Hepatocyte (in vitro differentiated cells): ENCODE results near the gene FAXC. TPM values are rescaled to one million over a fixed set of nuclear protein-coding genes. Genes with fewer than 3 reads are reported as not detected.

Experiments used
- DNase-seq: peaks from one replicate; pipeline ENCODE4 v3.0.0-alpha.2; 2016; ENCODE audit warnings: low spot score
- H2AFZ ChIP-seq: fragments of 200-600 bp; sonication (generic); 2 replicates; pipeline ENCODE4 v1.6.0; 2016; ENCODE audit warnings: antibody characterized with exemption, mild to moderate bottlenecking
- H3K27ac ChIP-seq: fragments of 200-600 bp; sonication (generic); 2 replicates; pipeline ENCODE4 v1.5.1; 2016; ENCODE audit warnings: mild to moderate bottlenecking
- H3K27me3 ChIP-seq: fragments of 200-600 bp; sonication (generic); 2 replicates; pipeline ENCODE4 v1.6.1; 2016
- H3K36me3 ChIP-seq: fragments of 200-600 bp; sonication (generic); replicated peaks from 2 replicates; pipeline ENCODE4 v1.5.1; 2016; ENCODE audit warnings: low read depth; ENCODE audit not compliant: insufficient read depth
- H3K4me1 ChIP-seq: fragments of 200-600 bp; sonication (generic); 2 replicates; pipeline ENCODE4 v1.5.1; 2016; ENCODE audit warnings: mild to moderate bottlenecking, moderate library complexity; ENCODE audit not compliant: insufficient read depth
- H3K4me2 ChIP-seq: fragments of 200-600 bp; sonication (generic); 2 replicates; pipeline ENCODE4 v1.6.0; 2016
- H3K4me3 ChIP-seq: fragments of 200-600 bp; sonication (generic); 2 replicates; pipeline ENCODE4 v1.5.1; 2016; ENCODE audit warnings: mild to moderate bottlenecking
- H3K79me2 ChIP-seq: fragments of 200-600 bp; sonication (generic); 2 replicates; pipeline ENCODE4 v1.6.0; 2017; ENCODE audit warnings: mild to moderate bottlenecking
- H3K9me2 ChIP-seq: fragments of 200-600 bp; sonication (generic); replicated peaks from 2 replicates; pipeline ENCODE4 v1.6.0; 2017; ENCODE audit warnings: mild to moderate bottlenecking; ENCODE audit not compliant: insufficient read depth
- H3K9me3 ChIP-seq: fragments of 200-600 bp; sonication (generic); 2 replicates; pipeline ENCODE4 v1.5.1; 2016; ENCODE audit warnings: low read depth, mild to moderate bottlenecking
- H4K20me1 ChIP-seq: fragments of 200-600 bp; sonication (generic); 2 replicates; pipeline ENCODE4 v1.6.0; 2016; ENCODE audit warnings: mild to moderate bottlenecking; ENCODE audit not compliant: insufficient read depth, poor library complexity, severe bottlenecking
- CTCF ChIP-seq: fragments of 200-600 bp; sonication (generic); IDR thresholded peaks from 2 replicates; pipeline ENCODE4 v1.5.1; 2016; ENCODE audit warnings: antibody characterized with exemption, mild to moderate bottlenecking; ENCODE audit not compliant: poor library complexity
- EZH2 ChIP-seq: fragments of 200-600 bp; sonication (generic); IDR thresholded peaks from 2 replicates; pipeline ENCODE4 v1.6.1; 2016; ENCODE audit warnings: antibody characterized with exemption, mild to moderate bottlenecking, borderline replicate concordance
- EZH2phosphoT487 ChIP-seq: fragments of 200-600 bp; sonication (generic); IDR thresholded peaks from one replicate; pipeline ENCODE4 v1.6.1; 2018; ENCODE audit warnings: antibody characterized with exemption, mild to moderate bottlenecking, low read depth, moderate library complexity; ENCODE audit not compliant: unreplicated experiment, severe bottlenecking
- WGBS: methylation state at CpG from one replicate; pipeline ENCODE4 v1.1.6; 2016; ENCODE audit warnings: low lambda C conversion rate; ENCODE audit errors: missing lambda C conversion rate; 5-methylcytosine and 5-hydroxymethylcytosine counted together
- polyA plus RNA-seq: library from polyadenylated mRNA; unstranded; fragments of >200 nt; fragmentation: Nextera tagmentation; extraction: Ambion mirVana; gene quantifications from 2 replicates; pipeline ENCODE4 v1.2.1, GENCODE V29; 2016
- total RNA-seq: library from RNA; depleted of rRNA; stranded (reverse); fragments of >200 nt; gene quantifications from 2 replicates; pipeline ENCODE4 v1.2.3, GENCODE V29; 2014

FAXC gene
- total and polyA plus RNA-seq, 2 experiments from 2014 or later = 8.3 to 8.9 TPM

DNA sequence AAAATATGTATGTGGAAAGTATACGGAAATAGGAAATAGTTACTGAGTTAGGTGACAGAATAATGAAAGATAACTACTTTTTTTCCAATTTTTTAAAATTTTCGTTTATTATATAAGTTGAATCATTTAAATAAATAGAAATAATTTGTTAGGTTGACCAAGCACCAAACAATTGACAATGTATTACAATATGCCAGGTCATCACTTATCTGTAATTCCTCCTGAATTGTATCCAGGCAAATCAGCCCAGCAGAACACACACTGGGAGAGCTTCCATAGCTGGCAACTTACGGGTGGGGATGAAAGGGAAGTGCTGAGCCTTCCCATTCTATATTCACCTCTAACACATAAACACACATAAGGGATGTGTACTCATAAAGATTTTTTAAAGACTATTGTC, 40.7 kb downstream of the FAXC start:
- WGBS = 81% methylated on average over 3 of the region's 3 CpGs
- H4K20me1 ChIP-seq = no peaks in the 10 kb centered on the region
- H3K4me1 ChIP-seq = no peaks in the 10 kb centered on the region
- H2AFZ ChIP-seq = no peak overlapping the region
- H3K4me2 ChIP-seq = no peak overlapping the region
- no peaks in the 10 kb centered on the region for H3K27me3 ChIP-seq
- H3K9me3 ChIP-seq = no peaks in the 10 kb centered on the region
- H3K27ac ChIP-seq = no peak overlapping the region
- H3K79me2 ChIP-seq = no peaks in the 10 kb centered on the region
- no peaks in the 10 kb centered on the region for H3K36me3 ChIP-seq
- no peak for DNase-seq
- no peaks in the 10 kb centered on the region for H3K9me2 ChIP-seq
- TF ChIP-seq EZH2 (no peak), EZH2phosphoT487 (no peak), CTCF (no peak)
- no peak overlapping the region for H3K4me3 ChIP-seq

DNA sequence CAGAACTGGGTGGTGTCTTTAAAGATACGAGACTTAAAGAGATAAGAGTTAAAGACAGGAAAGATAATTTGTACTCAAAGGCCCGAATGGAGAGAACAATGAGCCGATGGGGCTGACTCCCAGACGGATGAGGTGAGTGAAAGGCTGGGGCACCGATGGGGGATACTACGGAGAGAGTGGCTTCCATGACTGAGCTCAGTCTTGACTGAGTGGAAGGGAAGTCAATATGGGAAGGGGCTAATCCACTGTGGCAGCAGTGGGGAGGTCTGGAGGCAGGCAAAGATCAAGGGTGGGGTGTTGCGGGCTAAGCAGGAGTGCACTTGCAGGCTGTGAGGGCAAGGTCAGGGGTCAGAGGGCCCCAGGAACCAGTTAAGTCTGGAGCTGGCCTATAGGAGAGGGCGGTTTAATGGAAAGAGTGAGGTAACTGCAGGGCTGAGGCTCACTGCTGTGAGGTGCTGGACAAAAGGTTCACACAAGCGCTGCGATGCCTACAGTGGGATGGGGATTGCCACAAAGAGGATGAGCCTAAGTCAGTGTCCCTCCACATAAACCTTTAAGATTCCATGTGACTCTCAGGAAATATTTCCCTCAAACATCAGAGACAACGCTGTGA, 42.1 kb downstream of the FAXC start:
- H3K27ac ChIP-seq = no peak overlapping the region
- DNase-seq = no peak
- H3K36me3 ChIP-seq = no peaks in the 10 kb centered on the region
- no peaks in the 10 kb centered on the region for H4K20me1 ChIP-seq
- H2AFZ ChIP-seq = no peak overlapping the region
- no peak overlapping the region for H3K4me2 ChIP-seq
- WGBS = 69% methylated on average over 11 of the region's 11 CpGs
- no peaks in the 10 kb centered on the region for H3K9me3 ChIP-seq
- no peak overlapping the region for H3K4me3 ChIP-seq
- no peaks in the 10 kb centered on the region for H3K9me2 ChIP-seq
- H3K4me1 ChIP-seq = no peaks in the 10 kb centered on the region
- TF ChIP-seq EZH2 (no peak), CTCF (no peak), EZH2phosphoT487 (no peak)
- no peaks in the 10 kb centered on the region for H3K27me3 ChIP-seq
- H3K79me2 ChIP-seq = no peaks in the 10 kb centered on the region

DNA sequence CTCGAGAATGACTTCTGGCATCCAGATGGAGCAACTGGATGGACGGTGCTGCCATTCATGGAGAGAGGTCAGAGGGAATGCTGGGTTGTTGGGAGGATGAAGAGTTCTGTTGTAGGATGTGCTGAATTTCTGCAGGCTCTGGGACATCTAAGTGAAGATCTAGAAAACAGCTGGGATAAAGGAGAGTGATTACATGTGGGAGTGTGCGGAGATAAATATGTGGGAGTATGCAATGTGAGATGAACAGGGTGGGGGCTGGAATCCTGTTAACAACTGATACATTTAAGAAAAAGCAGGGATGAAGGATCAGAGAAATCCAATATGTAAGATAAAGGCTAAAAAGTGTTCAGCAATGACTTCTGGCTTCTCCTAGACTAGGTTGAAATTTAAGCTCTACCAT, 43.1 kb downstream of the FAXC start:
- no peaks in the 10 kb centered on the region for H3K79me2 ChIP-seq
- H3K9me3 ChIP-seq = no peaks in the 10 kb centered on the region
- no peaks in the 10 kb centered on the region for H4K20me1 ChIP-seq
- H3K4me1 ChIP-seq = no peaks in the 10 kb centered on the region
- H2AFZ ChIP-seq = no peak overlapping the region
- no peak for DNase-seq
- no peaks in the 10 kb centered on the region for H3K27me3 ChIP-seq
- no peaks in the 10 kb centered on the region for H3K9me2 ChIP-seq
- no peaks in the 10 kb centered on the region for H3K36me3 ChIP-seq
- no peak overlapping the region for H3K27ac ChIP-seq
- TF ChIP-seq EZH2phosphoT487 (no peak), EZH2 (no peak), CTCF (no peak)
- 75% methylated on average over 3 of the region's 3 CpGs for WGBS
- no peak overlapping the region for H3K4me2 ChIP-seq
- no peak overlapping the region for H3K4me3 ChIP-seq
